Naive B cell (primary cell): ENCODE results near the gene CCL28. TPM values are rescaled to one million over a fixed set of nuclear protein-coding genes. Genes with fewer than 3 reads are reported as not detected.
"Not testable (repeated sequence)": the region's sequence is repeated elsewhere in the genome, so short reads cannot be mapped to it uniquely, and the experiment has no call there.

Source experiments
- ATAC-seq, 2 donors: fragments of 150-1000 bp; cut with Tn5 transposase; 2 replicates each; pipeline ENCODE4 v1.10.0; 2021; ENCODE audit warnings: low read depth in 2 of 2, mild to moderate bottlenecking in 2 of 2, moderate library complexity in 2 of 2
- DNase-seq: peaks from one replicate; pipeline ENCODE4 v3.0.0; 2022
- H3K27ac Mint-ChIP-seq, 6 donors: one replicate each; pipeline ENCODE4 v1.8.0; 2020 to 2022; ENCODE audit warnings: mild to moderate bottlenecking in 6 of 6, mixed read lengths in 6 of 6, moderate library complexity in 5 of 6, inconsistent platforms in 2 of 6
- H3K27me3 Mint-ChIP-seq, 3 donors: one replicate each; pipeline ENCODE4 v1.8.0; 2021 to 2022; ENCODE audit warnings: mixed read lengths in 3 of 3, mild to moderate bottlenecking in 1 of 3
- H3K36me3 Mint-ChIP-seq, 2 donors: one replicate each; pipeline ENCODE4 v1.8.0; 2020 to 2022; ENCODE audit warnings: mixed read lengths in 2 of 2, inconsistent platforms in 1 of 2, mild to moderate bottlenecking in 1 of 2
- H3K4me1 Mint-ChIP-seq, 3 donors: one replicate each; pipeline ENCODE4 v1.8.0; 2020 to 2022; ENCODE audit warnings: mixed read lengths in 3 of 3, inconsistent platforms in 1 of 3, mild to moderate bottlenecking in 1 of 3, moderate library complexity in 1 of 3
- H3K4me3 Mint-ChIP-seq, 8 donors: one replicate each; pipeline ENCODE4 v1.8.0; 2020 to 2022; ENCODE audit warnings: mild to moderate bottlenecking in 8 of 8, mixed read lengths in 8 of 8, moderate library complexity in 8 of 8, inconsistent platforms in 2 of 8
- H3K9me3 Mint-ChIP-seq, 7 donors: one replicate each; pipeline ENCODE4 v1.8.0; 2020 to 2022; ENCODE audit warnings: mixed read lengths in 7 of 7, mild to moderate bottlenecking in 5 of 7, inconsistent platforms in 2 of 7, moderate library complexity in 1 of 7
- polyA plus RNA-seq, 6 donors: library from polyadenylated mRNA; unstranded; fragments of 300-500 nt; fragmentation: Illumina TruSeq; gene quantifications; one replicate each; pipeline ENCODE4 v1.2.3, GENCODE V29; 2021; ENCODE audit warnings: low read depth in 6 of 6

Gene CCL28
- polyA plus RNA-seq, 6 donors from 2014 or later: 15.3 to 22.3 (median 19.5) TPM

GRCh38 chr5:43421450-43422133 is 9.4 kb upstream of the CCL28 start:
- Mint-ChIP-seq H3K27ac (no peak overlapping the region), H3K36me3 (no peaks in the 10 kb centered on the region), H3K4me1 (peaks cover 0 to 3% (median 0%) of the 10 kb centered on the region in 3 donors), H3K27me3 (peaks cover 0 to 7% (median 0%) of the 10 kb centered on the region in 3 donors), H3K9me3 (no peaks in the 10 kb centered on the region), H3K4me3 (no peak overlapping the region)
- no peak for ATAC-seq
- DNase-seq: no peak

- Mint-ChIP-seq H3K4me1 (peaks cover 0 to 3% (median 0%) of the 10 kb centered on the region in 3 donors), H3K9me3 (no peaks in the 10 kb centered on the region), H3K36me3 (no peaks in the 10 kb centered on the region), H3K27me3 (peaks cover 0 to 7% (median 0%) of the 10 kb centered on the region in 3 donors), H3K27ac (no peak overlapping the region), H3K4me3 (no peak overlapping the region)
- DNase-seq (no peak), ATAC-seq (no peak)
Measured at GRCh38 chr5:43420241-43420640, 8.1 kb upstream of the CCL28 start.

- Mint-ChIP-seq H3K27me3 (peaks cover 0 to 7% (median 0%) of the 10 kb centered on the region in 3 donors), H3K27ac (no peak overlapping the region), H3K36me3 (no peaks in the 10 kb centered on the region), H3K9me3 (no peaks in the 10 kb centered on the region), H3K4me1 (peaks cover 0 to 3% (median 0%) of the 10 kb centered on the region in 3 donors), H3K4me3 (no peak overlapping the region)
- DNase-seq (no peak), ATAC-seq (no peak)
Measured at GRCh38 chr5:43418561-43418960, 6.4 kb upstream of the CCL28 start.

GRCh38 chr5:43416803-43417394 is 4.7 kb upstream of the CCL28 start:
- Mint-ChIP-seq H3K27me3 (peaks cover 0 to 7% (median 0%) of the 10 kb centered on the region in 3 donors), H3K27ac (no peak overlapping the region), H3K36me3 (no peaks in the 10 kb centered on the region), H3K4me3 (no peak overlapping the region), H3K4me1 (peaks cover 0 to 3% (median 0%) of the 10 kb centered on the region in 3 donors), H3K9me3 (no peaks in the 10 kb centered on the region)
- no peak for DNase-seq
- ATAC-seq: no peak

GRCh38 chr5:43415935-43416802 is 4.0 kb upstream of the CCL28 start:
- DNase-seq (no peak), ATAC-seq (no peak)
- peaks cover 0 to 3% (median 0%) of the 10 kb centered on the region in 3 donors for H3K4me1 Mint-ChIP-seq

GRCh38 chr5:43413966-43414365 is 1.8 kb upstream of the CCL28 start:
- Mint-ChIP-seq H3K27ac (peak overlapping the region in 1 of 6 donors; percentile 37), H3K27me3 (no peaks in the 10 kb centered on the region), H3K9me3 (no peaks in the 10 kb centered on the region), H3K36me3 (no peaks in the 10 kb centered on the region), H3K4me3 (no peak overlapping the region), H3K4me1 (no peaks in the 10 kb centered on the region)
- DNase-seq (no peak), ATAC-seq (no peak)

More at GRCh38 chr5:43415935-43416802, 4.0 kb upstream of the CCL28 start:
- H3K27me3 Mint-ChIP-seq: peaks cover 0 to 7% (median 0%) of the 10 kb centered on the region in 3 donors
- no peak overlapping the region for H3K27ac Mint-ChIP-seq
- no peaks in the 10 kb centered on the region for H3K9me3 Mint-ChIP-seq
- no peak overlapping the region for H3K4me3 Mint-ChIP-seq
- no peaks in the 10 kb centered on the region for H3K36me3 Mint-ChIP-seq

- H3K4me3 Mint-ChIP-seq: no peak overlapping the region
- H3K9me3 Mint-ChIP-seq: peaks cover 0 to 5% (median 0%) of the 10 kb centered on the region in 7 donors
- H3K27me3 Mint-ChIP-seq: no peaks in the 10 kb centered on the region
- H3K36me3 Mint-ChIP-seq: no peaks in the 10 kb centered on the region
- H3K4me1 Mint-ChIP-seq: no peaks in the 10 kb centered on the region
- ATAC-seq (no peak), DNase-seq (no peak)
- H3K27ac Mint-ChIP-seq: no peak overlapping the region
Measured at GRCh38 chr5:43412644-43413043, 453 bp upstream of the CCL28 start.

- Mint-ChIP-seq H3K27me3 (no peaks in the 10 kb centered on the region), H3K9me3 (peaks cover 0 to 9% (median 4%) of the 10 kb centered on the region in 7 donors), H3K27ac (peak overlapping the region in 1 of 6 donors; percentile 76), H3K36me3 (no peaks in the 10 kb centered on the region), H3K4me3 (no peak overlapping the region), H3K4me1 (no peaks in the 10 kb centered on the region)
- ATAC-seq (no peak), DNase-seq (no peak)
Measured at GRCh38 chr5:43411495-43411894, 696 bp downstream of the CCL28 start.

GRCh38 chr5:43410414-43410813 is 1.8 kb downstream of the CCL28 start:
- Mint-ChIP-seq H3K4me3 (no peak overlapping the region), H3K4me1 (no peaks in the 10 kb centered on the region), H3K27me3 (no peaks in the 10 kb centered on the region), H3K9me3 (peaks cover 1 to 11% (median 6%) of the 10 kb centered on the region in 7 donors), H3K27ac (peak overlapping the region in 3 of 6 donors; percentile 32 to 90 (median 33)), H3K36me3 (peaks cover 0 to 2% of the 10 kb centered on the region in 2 donors)
- DNase-seq (no peak), ATAC-seq (no peak)

- DNase-seq (no peak), ATAC-seq (no peak)
- peaks cover 5 to 16% (median 9%) of the 10 kb centered on the region in 7 donors for H3K9me3 Mint-ChIP-seq
- H3K27me3 Mint-ChIP-seq: no peaks in the 10 kb centered on the region
- no peaks in the 10 kb centered on the region for H3K4me1 Mint-ChIP-seq
- peaks cover 0 to 7% of the 10 kb centered on the region in 2 donors for H3K36me3 Mint-ChIP-seq
- H3K27ac Mint-ChIP-seq: peak overlapping the region in 2 of 6 donors; percentile 19 to 90
- H3K4me3 Mint-ChIP-seq: no peak overlapping the region
Measured at GRCh38 chr5:43409809-43410271, 2.4 kb downstream of the CCL28 start.

- H3K27ac Mint-ChIP-seq, ATAC-seq, DNase-seq, H3K36me3 Mint-ChIP-seq, H3K4me1 Mint-ChIP-seq, H3K27me3 Mint-ChIP-seq, H3K4me3 Mint-ChIP-seq: not testable (repeated sequence)
- H3K9me3 Mint-ChIP-seq: peaks cover 5 to 25% (median 10%) of the 10 kb centered on the region in 7 donors
Measured at GRCh38 chr5:43402524-43403066, 9.6 kb downstream of the CCL28 start.

GRCh38 chr5:43401827-43402226 is 10.4 kb downstream of the CCL28 start:
- Mint-ChIP-seq H3K4me3 (no peak overlapping the region), H3K27ac (no peak overlapping the region), H3K27me3 (no peaks in the 10 kb centered on the region), H3K4me1 (peaks cover 1 to 10% (median 10%) of the 10 kb centered on the region in 3 donors), H3K9me3 (peaks cover 4 to 19% (median 9%) of the 10 kb centered on the region in 7 donors), H3K36me3 (peaks cover 0 to 7% of the 10 kb centered on the region in 2 donors)
- no peak for DNase-seq
- no peak for ATAC-seq

- Mint-ChIP-seq H3K36me3 (peaks cover 0 to 2% of the 10 kb centered on the region in 2 donors), H3K4me3 (no peak overlapping the region), H3K4me1 (peaks cover 12 to 28% (median 14%) of the 10 kb centered on the region in 3 donors), H3K27ac (peak overlapping the region in 1 of 6 donors; percentile 19), H3K27me3 (no peaks in the 10 kb centered on the region), H3K9me3 (peaks cover under 1 to 12% (median 6%) of the 10 kb centered on the region in 7 donors)
- ATAC-seq (no peak), DNase-seq (no peak)
Measured at GRCh38 chr5:43400082-43400481, 12.1 kb downstream of the CCL28 start.
